WI38 (cell line): ENCODE data around the gene PREX1.

Source experiments
- H3K4me3 ChIP-seq: 2 replicates; pipeline ENCODE4 v1.5.1; 2011; ENCODE audit warnings: low read depth, mild to moderate bottlenecking, control low read depth, low read length
- TF ChIP-seq, protein P1 (sequence below): IDR thresholded peaks from 2 replicates; pipeline ENCODE4 v1.5.1; 2012; ENCODE audit warnings: low read depth, mild to moderate bottlenecking, control low read depth, low read length

PREX1 gene

DNA sequence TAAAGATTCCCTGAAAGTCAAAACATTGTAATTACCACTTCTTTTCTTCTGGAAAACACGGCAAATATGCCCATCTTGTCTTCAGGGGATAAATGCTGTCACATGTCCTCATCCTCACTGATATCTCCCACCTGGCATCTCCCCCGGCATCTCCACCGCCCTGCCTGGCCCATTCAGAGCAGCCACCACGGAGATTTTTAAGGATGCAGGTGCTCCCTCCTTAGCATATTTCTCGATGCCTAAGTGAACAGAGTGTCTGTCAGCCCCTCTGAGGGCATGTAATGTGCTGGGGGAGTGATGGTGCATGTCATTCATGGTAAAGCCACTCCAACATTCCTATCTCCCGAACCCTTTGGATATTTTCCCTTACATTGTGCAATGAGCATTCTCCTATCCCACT lies 215.5 kb downstream of the PREX1 start:
- TF ChIP-seq, protein P1, sequence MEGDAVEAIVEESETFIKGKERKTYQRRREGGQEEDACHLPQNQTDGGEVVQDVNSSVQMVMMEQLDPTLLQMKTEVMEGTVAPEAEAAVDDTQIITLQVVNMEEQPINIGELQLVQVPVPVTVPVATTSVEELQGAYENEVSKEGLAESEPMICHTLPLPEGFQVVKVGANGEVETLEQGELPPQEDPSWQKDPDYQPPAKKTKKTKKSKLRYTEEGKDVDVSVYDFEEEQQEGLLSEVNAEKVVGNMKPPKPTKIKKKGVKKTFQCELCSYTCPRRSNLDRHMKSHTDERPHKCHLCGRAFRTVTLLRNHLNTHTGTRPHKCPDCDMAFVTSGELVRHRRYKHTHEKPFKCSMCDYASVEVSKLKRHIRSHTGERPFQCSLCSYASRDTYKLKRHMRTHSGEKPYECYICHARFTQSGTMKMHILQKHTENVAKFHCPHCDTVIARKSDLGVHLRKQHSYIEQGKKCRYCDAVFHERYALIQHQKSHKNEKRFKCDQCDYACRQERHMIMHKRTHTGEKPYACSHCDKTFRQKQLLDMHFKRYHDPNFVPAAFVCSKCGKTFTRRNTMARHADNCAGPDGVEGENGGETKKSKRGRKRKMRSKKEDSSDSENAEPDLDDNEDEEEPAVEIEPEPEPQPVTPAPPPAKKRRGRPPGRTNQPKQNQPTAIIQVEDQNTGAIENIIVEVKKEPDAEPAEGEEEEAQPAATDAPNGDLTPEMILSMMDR: no peak
- no peak overlapping the region for H3K4me3 ChIP-seq

DNA sequence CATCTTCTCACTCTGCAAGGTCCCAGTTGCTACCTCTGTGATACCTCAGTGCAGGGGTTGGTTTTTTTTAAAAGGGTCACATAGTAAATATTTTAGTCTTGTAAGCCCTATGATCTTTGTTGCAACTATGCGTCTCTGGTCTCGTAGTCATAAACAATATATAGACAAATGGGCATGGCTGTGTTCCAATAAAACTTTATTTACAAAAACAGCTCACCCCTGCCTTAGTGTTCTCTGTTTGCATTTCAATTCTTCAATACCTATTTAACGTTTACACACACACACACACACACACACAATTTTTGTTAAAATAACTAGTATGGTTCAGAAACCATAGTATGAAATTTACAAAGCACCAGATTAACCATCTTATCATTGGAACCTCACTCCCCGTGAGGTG lies 216.8 kb downstream of the PREX1 start:
- H3K4me3 ChIP-seq: no peak overlapping the region
- TF ChIP-seq, protein P1: no peak

DNA sequence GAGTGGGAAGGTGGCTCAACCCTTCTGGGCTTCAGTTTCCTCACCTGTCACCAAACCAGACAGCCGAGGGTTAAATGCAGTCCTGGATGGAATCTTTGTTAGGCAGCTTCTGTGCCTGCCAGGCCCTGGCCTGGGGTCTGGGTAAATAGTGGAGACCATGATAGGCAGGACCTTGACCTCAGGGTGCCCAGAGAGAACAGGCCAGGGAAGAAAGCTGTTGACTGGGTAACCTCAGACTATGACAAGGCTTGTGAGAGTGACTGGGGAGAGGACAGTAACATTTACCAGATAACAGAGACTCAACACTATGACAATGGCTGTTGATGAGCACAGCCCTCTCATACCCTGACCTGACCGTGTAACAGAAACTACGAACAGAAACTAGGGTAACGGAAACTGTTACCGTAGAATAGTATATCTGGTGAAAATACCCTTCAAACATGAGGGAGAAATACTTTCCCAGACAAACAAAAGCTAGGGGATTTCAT lies 218.3 kb downstream of the PREX1 start:
- H3K4me3 ChIP-seq: no peak overlapping the region
- TF ChIP-seq, protein P1: no peak

DNA sequence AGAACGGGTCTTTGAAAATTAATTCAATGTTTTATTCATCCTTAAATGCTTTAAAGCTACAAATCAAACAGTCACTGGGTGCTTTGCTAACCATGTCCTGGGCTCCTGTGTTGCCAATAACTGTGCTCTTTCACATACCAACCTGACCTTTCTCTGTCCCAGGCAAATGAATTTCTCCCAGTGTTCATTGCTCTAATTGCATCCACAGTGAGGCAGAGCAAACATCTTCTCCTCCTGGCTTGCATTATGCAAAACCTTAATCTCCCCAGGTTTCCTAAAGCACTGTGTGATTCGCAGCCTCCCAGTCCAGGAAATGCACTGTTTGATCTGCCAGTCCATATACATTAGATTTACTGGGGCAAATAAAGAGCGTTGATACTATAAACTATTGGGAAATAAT lies 219.0 kb downstream of the PREX1 start:
- no peak overlapping the region for H3K4me3 ChIP-seq
- TF ChIP-seq, protein P1: no peak

DNA sequence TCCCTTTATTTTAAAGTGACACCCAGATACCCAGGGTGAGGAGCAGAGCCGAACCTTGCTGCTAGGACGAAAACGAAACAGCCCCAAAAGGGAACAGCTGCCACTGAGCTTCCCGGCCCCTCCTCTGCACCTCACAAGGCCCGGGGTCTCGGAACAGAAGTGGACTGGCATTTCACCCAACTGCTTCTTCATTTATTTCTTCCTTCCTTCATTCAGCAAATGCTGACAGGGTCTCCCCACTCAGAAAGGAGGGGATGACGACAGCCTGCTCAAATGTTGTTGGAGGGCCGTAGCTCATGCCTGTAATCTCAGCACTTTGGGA lies 220.3 kb downstream of the PREX1 start:
- TF ChIP-seq, protein P1: no peak
- no peak overlapping the region for H3K4me3 ChIP-seq

DNA sequence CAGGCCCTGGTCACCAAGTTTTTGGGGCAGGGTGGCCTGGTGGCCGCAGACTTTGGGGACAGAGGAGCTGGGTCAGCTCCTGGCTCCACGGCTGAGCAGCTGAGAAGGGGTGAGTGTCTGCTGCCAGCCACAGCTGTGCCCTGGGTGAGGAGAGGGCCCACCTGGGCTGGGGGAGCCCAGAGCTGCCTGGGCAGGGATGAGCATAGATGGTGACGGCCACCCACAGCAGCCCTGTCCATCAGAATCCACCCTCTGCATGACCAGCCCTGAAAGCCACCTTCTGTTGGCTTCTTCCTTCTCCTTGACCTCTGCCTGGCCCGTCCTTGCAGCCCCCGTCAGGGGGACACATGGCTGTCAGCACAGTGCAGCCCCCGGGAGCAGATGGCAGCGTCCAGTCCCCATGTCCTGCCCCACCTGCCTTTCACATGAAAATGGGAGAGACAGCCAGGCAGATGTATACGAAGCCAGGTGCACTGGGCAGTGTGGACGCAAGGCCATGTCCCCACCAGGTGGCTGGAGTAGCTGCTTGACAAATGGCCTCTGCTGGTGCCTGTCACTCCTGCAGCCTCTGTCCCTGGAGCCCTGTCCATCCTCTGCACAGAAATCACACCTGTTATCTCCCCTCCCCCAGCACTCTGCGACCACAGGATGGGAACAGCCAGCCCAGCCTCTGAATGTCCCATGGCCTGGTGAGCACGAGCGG lies 220.8 kb downstream of the PREX1 start:
- TF ChIP-seq, protein P1: no peak

DNA sequence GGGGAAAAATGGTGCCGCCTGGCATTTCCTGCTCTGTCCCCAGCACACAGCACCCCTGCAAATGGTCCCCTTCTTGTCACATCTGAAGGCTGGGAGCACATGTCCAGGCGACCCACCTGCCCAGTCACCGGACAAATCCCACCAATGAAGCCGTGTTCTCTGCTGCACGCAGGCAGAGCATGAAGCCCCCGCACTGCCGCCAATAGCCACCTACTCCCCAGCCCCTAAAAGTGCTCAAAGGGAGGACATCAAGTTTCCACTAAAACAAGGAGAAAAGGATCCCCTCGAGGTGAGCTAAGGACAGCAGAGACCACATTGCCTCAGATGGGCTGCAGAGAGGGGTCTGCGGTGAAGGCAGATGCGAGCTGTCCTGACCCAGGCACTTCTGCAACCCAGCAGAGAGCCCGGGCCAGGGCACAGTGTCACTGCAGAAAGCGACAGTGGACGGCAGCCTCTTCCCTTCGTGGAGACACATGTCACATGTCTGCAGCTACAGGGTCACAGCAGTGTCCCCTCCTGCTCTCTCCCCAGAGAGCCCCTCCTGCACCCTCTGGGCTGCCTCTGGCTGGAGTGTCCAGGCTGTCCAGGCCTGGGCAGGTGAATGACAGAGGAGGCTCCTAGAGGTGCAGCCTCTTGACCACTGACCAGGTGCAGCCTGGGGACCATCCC lies 221.5 kb downstream of the PREX1 start:
- TF ChIP-seq, protein P1: no peak
- H3K4me3 ChIP-seq: no peak overlapping the region

More for the DNA sequence above, 220.8 kb downstream of the PREX1 start:
- no peak overlapping the region for H3K4me3 ChIP-seq
